Gastrocnemius medialis (tissue), 4 donors: ENCODE results near the gene REPS2. TPM values are rescaled to one million over a fixed set of nuclear protein-coding genes. Genes with fewer than 3 reads are reported as not detected.

Source experiments
- ATAC-seq, 2 donors: fragments of 150-250 bp; one replicate each; pipeline ENCODE4 v1.9.1; 2016
- DNase-seq, 2 donors: peaks; one replicate each; pipeline ENCODE4 v3.0.0-alpha.2; 2019
- H3K27ac ChIP-seq, 4 donors: fragments of 200-600 bp; sonication (generic); 1 replicate in 1 of 4; 2 replicates in 3 of 4; pipeline ENCODE4 v1.5.1; 2016 to 2018; ENCODE audit warnings: mild to moderate bottlenecking in 2 of 4, moderate library complexity in 1 of 4
- H3K27me3 ChIP-seq, 3 donors: fragments of 200-600 bp; sonication (generic) in 2 of 3; 1 replicate in 1 of 3; 2 replicates in 2 of 3; pipeline versions ENCODE4 v1.5.1 to v1.6.0; 2016 to 2019; ENCODE audit warnings: mild to moderate bottlenecking in 1 of 3, moderate library complexity in 1 of 3
- H3K36me3 ChIP-seq, 2 donors: fragments of 200-600 bp; sonication (generic) in 1 of 2; one replicate each; pipeline ENCODE4 v1.5.1; 2017 to 2018
- H3K4me1 ChIP-seq, 2 donors: fragments of 200-600 bp; sonication (generic) in 1 of 2; one replicate each; pipeline ENCODE4 v1.5.1; 2016 to 2017; ENCODE audit warnings: mild to moderate bottlenecking in 2 of 2
- H3K4me3 ChIP-seq, 4 donors: fragments of 200-600 bp; sonication (generic) in 3 of 4; 1 replicate in 1 of 4; 2 replicates in 3 of 4; pipeline ENCODE4 v1.5.1; 2016 to 2019; ENCODE audit warnings: mild to moderate bottlenecking in 2 of 4
- H3K9me3 ChIP-seq, 3 donors: fragments of 200-600 bp; sonication (generic) in 2 of 3; 1 replicate in 1 of 3; 2 replicates in 2 of 3; pipeline ENCODE4 v1.5.1; 2016 to 2019
- POLR2A ChIP-seq, 2 donors: fragments of 450-650 bp; IDR thresholded peaks; one replicate each; pipeline ENCODE4 v1.6.1; 2017; ENCODE audit warnings: antibody characterized with exemption in 2 of 2, mild to moderate bottlenecking in 2 of 2, moderate library complexity in 2 of 2
- in situ Hi-C, 4 donors: fragments of 200-750 bp; cut with MboI; loops; one replicate each; pipeline versions ENCODE4 v1.15.0 to v1.8.0; 2017; ENCODE audit warnings: low sequenced_read_pairs in 4 of 4
- intact Hi-C: fragments of 100-400 bp; cut with DNase I; formaldehyde crosslinking; loops from one replicate; pipeline ENCODE4 v1.15.1; 2023; ENCODE audit warnings: low total_unique reads
- total RNA-seq, 4 donors: library from RNA; depleted of rRNA; stranded (reverse); fragments of >200 nt; gene quantifications; one replicate each; pipeline versions ENCODE4 v1.1.0 to v1.2.3, GENCODE V29; 2016
- TF ChIP-seq, protein P1 (sequence below), 5 experiments: fragments of 450-650 bp in 3 of 5; fragments of 200-600 bp in 2 of 5; sonication (generic) in 2 of 5; IDR thresholded peaks in 4 of 5; conservative IDR thresholded peaks in 1 of 5; 1 replicate in 4 of 5; 2 replicates in 1 of 5; pipeline ENCODE4 v1.5.1; 2016 to 2019; ENCODE audit warnings: antibody characterized with exemption in 5 of 5, mild to moderate bottlenecking in 3 of 5, moderate library complexity in 3 of 5

REPS2 gene
- total RNA-seq, 4 donors from 2014 or later: 1.8 to 8.8 (median 3.2) TPM

DNA sequence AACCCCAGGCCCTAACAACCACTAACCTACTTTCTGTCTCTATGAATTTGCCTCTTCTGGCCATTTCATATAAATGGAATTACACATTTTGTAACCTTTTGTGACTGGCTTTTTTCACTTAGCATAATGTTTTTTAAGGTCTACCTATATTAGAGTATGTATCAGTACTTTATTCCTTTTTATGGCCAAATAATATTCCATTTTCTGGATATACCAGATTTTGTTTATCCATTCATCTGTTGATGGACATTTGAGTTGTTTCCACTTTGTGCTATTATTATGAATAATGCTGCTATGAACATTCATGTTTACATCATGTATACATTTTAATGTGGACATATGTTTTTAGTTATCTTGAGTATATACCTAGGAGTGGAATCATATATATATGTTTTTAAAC lies 35.5 kb downstream of the REPS2 start:
- H3K4me1 ChIP-seq: no peaks in the 10 kb centered on the region
- no peak for ATAC-seq
- no peak overlapping the region for H3K27ac ChIP-seq
- intact Hi-C loops (no loop called here), in situ Hi-C loops (no loop called here)
- no peaks in the 10 kb centered on the region for H3K9me3 ChIP-seq
- peaks cover 0 to 4% (median 0%) of the 10 kb centered on the region in 3 donors for H3K27me3 ChIP-seq
- no peak for DNase-seq
- TF ChIP-seq POLR2A (IDR thresholded peaks at IDR 0.05): no peak
- TF ChIP-seq, protein P1, sequence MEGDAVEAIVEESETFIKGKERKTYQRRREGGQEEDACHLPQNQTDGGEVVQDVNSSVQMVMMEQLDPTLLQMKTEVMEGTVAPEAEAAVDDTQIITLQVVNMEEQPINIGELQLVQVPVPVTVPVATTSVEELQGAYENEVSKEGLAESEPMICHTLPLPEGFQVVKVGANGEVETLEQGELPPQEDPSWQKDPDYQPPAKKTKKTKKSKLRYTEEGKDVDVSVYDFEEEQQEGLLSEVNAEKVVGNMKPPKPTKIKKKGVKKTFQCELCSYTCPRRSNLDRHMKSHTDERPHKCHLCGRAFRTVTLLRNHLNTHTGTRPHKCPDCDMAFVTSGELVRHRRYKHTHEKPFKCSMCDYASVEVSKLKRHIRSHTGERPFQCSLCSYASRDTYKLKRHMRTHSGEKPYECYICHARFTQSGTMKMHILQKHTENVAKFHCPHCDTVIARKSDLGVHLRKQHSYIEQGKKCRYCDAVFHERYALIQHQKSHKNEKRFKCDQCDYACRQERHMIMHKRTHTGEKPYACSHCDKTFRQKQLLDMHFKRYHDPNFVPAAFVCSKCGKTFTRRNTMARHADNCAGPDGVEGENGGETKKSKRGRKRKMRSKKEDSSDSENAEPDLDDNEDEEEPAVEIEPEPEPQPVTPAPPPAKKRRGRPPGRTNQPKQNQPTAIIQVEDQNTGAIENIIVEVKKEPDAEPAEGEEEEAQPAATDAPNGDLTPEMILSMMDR (IDR thresholded peaks at IDR 0.05 in 4 of 5, conservative IDR thresholded peaks at IDR 0.05 in 1 of 5): no peak
- H3K4me3 ChIP-seq: no peak overlapping the region
- H3K36me3 ChIP-seq: no peaks in the 10 kb centered on the region

DNA sequence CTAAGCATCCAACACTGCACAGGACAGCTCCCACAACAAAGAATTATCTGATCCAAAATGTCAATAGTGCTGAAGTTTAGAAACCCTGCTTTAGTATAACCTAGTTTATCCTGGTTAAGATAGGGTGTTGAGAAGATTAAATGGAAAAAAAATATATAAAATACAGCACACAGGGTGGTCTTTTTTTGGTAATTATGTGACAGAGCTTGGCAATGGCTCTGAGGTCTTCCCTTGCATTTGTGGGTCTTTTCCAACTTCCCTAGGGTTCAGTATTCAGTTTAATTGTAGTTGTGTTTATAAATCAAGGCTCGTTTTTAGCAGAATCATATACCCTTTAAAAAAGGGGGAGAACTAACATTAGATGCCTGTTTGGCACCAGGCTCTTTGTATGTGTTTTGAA lies 36.6 kb downstream of the REPS2 start:
- Histone ChIP-seq H3K9me3 (no peaks in the 10 kb centered on the region), H3K27me3 (peaks cover 0 to 4% (median 0%) of the 10 kb centered on the region in 3 donors), H3K4me1 (no peaks in the 10 kb centered on the region), H3K27ac (no peak overlapping the region), H3K4me3 (no peak overlapping the region), H3K36me3 (no peaks in the 10 kb centered on the region)
- intact Hi-C loops: no loop called here
- no peak for DNase-seq
- no peak for TF ChIP-seq POLR2A (IDR thresholded peaks at IDR 0.05)
- TF ChIP-seq, protein P1 (IDR thresholded peaks at IDR 0.05 in 4 of 5, conservative IDR thresholded peaks at IDR 0.05 in 1 of 5): no peak
- in situ Hi-C loops: no loop called here
- no peak for ATAC-seq

DNA sequence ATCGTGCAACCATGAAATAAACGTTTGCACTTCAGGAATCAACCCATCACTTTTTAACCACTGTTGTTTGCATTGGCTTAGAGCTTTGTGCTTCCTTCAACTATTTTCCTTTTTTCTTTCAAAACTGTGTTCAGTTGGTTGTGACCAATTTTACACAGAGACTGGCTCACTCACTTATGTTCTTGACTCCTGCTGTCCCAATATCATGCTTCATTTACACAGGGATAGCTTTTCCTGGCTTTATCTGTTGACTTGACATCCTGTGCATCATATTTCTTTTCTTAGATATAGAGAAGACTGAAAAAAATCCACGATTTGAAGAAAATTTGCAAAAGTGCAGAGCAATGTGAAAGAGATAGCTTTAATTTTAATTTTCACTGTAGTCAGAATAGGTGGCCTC lies 38.8 kb downstream of the REPS2 start:
- Histone ChIP-seq H3K27me3 (peaks cover 0 to 4% (median 2%) of the 10 kb centered on the region in 3 donors), H3K4me3 (no peak overlapping the region), H3K27ac (no peak overlapping the region), H3K36me3 (no peaks in the 10 kb centered on the region), H3K4me1 (no peaks in the 10 kb centered on the region), H3K9me3 (no peaks in the 10 kb centered on the region)
- in situ Hi-C loops: no loop called here
- ATAC-seq (no peak), DNase-seq (no peak)
- TF ChIP-seq POLR2A (IDR thresholded peaks at IDR 0.05): no peak
- TF ChIP-seq, protein P1 (IDR thresholded peaks at IDR 0.05 in 4 of 5, conservative IDR thresholded peaks at IDR 0.05 in 1 of 5): no peak
- intact Hi-C loops: no loop called here

DNA sequence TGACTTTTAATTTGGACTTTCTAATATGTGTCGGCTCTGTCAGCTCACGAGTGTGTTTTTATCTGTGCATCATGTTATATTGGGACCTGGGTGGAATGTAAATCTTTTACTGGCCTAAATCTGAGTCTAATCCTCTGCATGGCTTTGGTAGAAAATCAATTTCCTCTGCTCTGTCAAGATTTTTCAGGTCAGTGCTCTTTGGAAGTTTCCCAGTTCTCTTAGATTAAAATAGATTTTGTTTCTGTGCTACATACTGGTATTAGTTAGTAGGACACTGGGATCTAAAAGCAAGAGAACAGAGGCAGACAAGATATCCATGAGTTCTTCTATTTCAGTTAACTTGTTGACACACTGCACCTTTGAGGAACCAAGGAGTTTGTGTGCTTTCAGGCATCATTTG lies 39.7 kb downstream of the REPS2 start:
- Histone ChIP-seq H3K9me3 (no peaks in the 10 kb centered on the region), H3K4me1 (no peaks in the 10 kb centered on the region), H3K27ac (no peak overlapping the region), H3K4me3 (no peak overlapping the region), H3K27me3 (peaks cover 0 to 4% (median 2%) of the 10 kb centered on the region in 3 donors), H3K36me3 (no peaks in the 10 kb centered on the region)
- in situ Hi-C loops: no loop called here
- TF ChIP-seq, protein P1 (IDR thresholded peaks at IDR 0.05 in 4 of 5, conservative IDR thresholded peaks at IDR 0.05 in 1 of 5): no peak
- TF ChIP-seq POLR2A (IDR thresholded peaks at IDR 0.05): no peak
- no peak for DNase-seq
- no peak for ATAC-seq
- intact Hi-C loops: no loop called here

DNA sequence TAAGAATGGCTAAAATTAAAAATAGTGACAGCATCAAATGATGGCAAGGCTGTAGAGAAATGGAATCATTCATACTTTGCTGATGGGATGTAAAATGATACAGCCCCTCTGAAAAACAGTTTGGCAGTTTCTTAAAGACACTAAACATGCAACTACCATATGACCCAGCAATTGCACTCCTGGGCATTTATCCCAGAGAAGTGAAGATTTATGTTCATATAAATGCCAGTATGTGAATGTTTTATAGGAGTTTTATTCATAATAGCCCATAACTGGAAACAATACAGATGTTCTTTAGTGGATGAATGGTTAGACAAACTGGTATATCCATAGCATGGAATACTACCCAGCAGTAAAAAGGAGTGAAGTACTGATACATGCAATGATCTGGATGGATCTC lies 43.3 kb downstream of the REPS2 start:
- Histone ChIP-seq H3K27me3 (peaks cover 0 to 2% (median 0%) of the 10 kb centered on the region in 3 donors), H3K36me3 (no peaks in the 10 kb centered on the region), H3K4me3 (no peak overlapping the region), H3K9me3 (no peaks in the 10 kb centered on the region), H3K4me1 (no peaks in the 10 kb centered on the region), H3K27ac (no peak overlapping the region)
- in situ Hi-C loops (no loop called here), intact Hi-C loops (no loop called here)
- DNase-seq (no peak), ATAC-seq (no peak)
- TF ChIP-seq, protein P1 (IDR thresholded peaks at IDR 0.05 in 4 of 5, conservative IDR thresholded peaks at IDR 0.05 in 1 of 5): no peak
- TF ChIP-seq POLR2A (IDR thresholded peaks at IDR 0.05): no peak
